PFSK-1 (cell line): ENCODE measurements around the gene CEP152.

Experiments used
- FOXP2 ChIP-seq: optimal IDR thresholded peaks from 2 replicates; pipeline ENCODE3; 2011; ENCODE audit warnings: borderline replicate concordance, control low read depth, inconsistent platforms; ENCODE audit not compliant: insufficient read depth; ENCODE audit errors: extremely low read length, extremely low read depth
- POLR2AphosphoS5 ChIP-seq: IDR thresholded peaks from 2 replicates; pipeline ENCODE4 v1.6.1; 2012; ENCODE audit warnings: low read depth, mild to moderate bottlenecking, control low read depth, low read length, moderate library complexity
- SIN3A ChIP-seq: IDR thresholded peaks from 2 replicates; pipeline ENCODE4 v1.6.1; 2012; ENCODE audit warnings: mild to moderate bottlenecking, low read length, moderate library complexity, borderline replicate concordance; ENCODE audit not compliant: insufficient read depth
- TAF1 ChIP-seq: IDR thresholded peaks from 2 replicates; pipeline ENCODE4 v1.6.1; 2012; ENCODE audit warnings: low read length, control low read depth, borderline replicate concordance; ENCODE audit not compliant: insufficient read depth
- TF ChIP-seq, protein P1 (sequence below), 2 experiments: IDR thresholded peaks; 2 replicates each; pipeline versions ENCODE4 v1.6.1 to v1.8.0; 2011 to 2012; ENCODE audit warnings: low read depth in 2 of 2, low read length in 2 of 2, control low read depth in 1 of 2, inconsistent platforms in 1 of 2, mild to moderate bottlenecking in 1 of 2, moderate library complexity in 1 of 2; ENCODE audit not compliant: insufficient read depth in 1 of 2

The CEP152 gene

DNA sequence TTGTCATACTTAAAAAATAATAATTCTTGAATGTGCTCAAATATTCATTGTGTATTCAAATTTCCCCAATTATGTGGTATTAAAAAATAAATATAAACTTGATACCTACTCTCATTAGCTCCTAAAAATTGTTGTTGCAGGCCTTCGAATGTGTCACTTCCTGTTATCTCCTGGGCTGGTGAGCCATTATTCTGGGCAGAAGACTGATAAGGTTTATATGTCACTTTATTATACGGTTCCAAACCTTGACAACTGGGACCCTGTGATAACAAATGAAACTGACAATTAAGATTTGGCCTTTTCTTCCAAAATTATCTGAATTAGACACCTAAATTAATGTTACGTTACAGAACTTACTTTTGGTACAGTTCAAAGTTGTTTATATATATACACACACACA, 15.0 kb downstream of the CEP152 start:
- TF ChIP-seq SIN3A = no peak
- TF ChIP-seq, protein P1, sequence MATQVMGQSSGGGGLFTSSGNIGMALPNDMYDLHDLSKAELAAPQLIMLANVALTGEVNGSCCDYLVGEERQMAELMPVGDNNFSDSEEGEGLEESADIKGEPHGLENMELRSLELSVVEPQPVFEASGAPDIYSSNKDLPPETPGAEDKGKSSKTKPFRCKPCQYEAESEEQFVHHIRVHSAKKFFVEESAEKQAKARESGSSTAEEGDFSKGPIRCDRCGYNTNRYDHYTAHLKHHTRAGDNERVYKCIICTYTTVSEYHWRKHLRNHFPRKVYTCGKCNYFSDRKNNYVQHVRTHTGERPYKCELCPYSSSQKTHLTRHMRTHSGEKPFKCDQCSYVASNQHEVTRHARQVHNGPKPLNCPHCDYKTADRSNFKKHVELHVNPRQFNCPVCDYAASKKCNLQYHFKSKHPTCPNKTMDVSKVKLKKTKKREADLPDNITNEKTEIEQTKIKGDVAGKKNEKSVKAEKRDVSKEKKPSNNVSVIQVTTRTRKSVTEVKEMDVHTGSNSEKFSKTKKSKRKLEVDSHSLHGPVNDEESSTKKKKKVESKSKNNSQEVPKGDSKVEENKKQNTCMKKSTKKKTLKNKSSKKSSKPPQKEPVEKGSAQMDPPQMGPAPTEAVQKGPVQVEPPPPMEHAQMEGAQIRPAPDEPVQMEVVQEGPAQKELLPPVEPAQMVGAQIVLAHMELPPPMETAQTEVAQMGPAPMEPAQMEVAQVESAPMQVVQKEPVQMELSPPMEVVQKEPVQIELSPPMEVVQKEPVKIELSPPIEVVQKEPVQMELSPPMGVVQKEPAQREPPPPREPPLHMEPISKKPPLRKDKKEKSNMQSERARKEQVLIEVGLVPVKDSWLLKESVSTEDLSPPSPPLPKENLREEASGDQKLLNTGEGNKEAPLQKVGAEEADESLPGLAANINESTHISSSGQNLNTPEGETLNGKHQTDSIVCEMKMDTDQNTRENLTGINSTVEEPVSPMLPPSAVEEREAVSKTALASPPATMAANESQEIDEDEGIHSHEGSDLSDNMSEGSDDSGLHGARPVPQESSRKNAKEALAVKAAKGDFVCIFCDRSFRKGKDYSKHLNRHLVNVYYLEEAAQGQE (IDR thresholded peaks at IDR 0.05; ENCODE audit: insufficient read depth in 1 of 2, low read depth in 2 of 2, low read length in 2 of 2) = no peak
- no peak for TF ChIP-seq FOXP2
- TF ChIP-seq POLR2AphosphoS5 = no peak
- no peak for TF ChIP-seq TAF1

DNA sequence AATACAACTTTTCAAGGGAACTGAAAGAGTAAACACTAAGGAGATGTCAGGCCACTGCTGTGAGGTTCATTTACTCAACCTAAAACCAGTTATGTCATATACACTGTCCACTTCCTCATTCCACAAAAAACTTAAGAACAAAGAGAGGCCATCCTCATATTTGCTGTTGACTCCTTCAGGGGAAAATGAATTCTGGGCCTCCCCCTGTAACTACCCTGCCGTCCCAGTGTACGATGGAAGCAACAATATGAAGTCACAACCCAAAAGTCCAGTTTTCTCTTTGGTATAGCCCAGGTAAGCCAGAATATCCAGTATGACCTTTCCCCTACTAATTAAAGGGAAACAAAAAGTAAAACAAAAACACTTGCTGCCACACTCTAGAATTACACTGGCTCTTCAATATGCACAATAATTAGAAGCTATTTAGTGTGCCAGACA, 16.2 kb downstream of the CEP152 start:
- TF ChIP-seq, protein P1 (IDR thresholded peaks at IDR 0.05; ENCODE audit: insufficient read depth in 1 of 2, low read depth in 2 of 2, low read length in 2 of 2) = no peak
- TF ChIP-seq SIN3A (no peak), TAF1 (no peak), FOXP2 (no peak), POLR2AphosphoS5 (no peak)

DNA sequence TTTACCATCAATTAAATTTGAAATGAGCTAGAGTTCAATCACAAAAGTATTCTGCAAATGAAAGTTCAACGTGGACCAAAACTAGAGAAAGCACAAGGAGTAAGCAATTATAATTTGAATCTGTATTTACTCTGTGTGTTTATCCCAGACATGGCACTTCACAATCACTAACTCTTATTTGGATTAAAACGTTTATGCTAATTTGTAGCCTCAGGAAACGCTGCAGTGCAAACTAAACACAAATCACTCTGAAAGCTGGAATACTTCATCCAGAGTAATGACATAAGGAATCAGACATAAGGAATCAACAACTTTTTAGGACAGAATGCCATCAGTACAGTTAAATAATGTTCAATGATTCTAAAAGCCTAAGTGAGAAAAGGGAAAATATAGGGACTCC, 18.5 kb downstream of the CEP152 start:
- TF ChIP-seq FOXP2 (no peak), POLR2AphosphoS5 (no peak), TAF1 (no peak), SIN3A (no peak)
- TF ChIP-seq, protein P1 (IDR thresholded peaks at IDR 0.05; ENCODE audit: insufficient read depth in 1 of 2, low read depth in 2 of 2, low read length in 2 of 2) = no peak

DNA sequence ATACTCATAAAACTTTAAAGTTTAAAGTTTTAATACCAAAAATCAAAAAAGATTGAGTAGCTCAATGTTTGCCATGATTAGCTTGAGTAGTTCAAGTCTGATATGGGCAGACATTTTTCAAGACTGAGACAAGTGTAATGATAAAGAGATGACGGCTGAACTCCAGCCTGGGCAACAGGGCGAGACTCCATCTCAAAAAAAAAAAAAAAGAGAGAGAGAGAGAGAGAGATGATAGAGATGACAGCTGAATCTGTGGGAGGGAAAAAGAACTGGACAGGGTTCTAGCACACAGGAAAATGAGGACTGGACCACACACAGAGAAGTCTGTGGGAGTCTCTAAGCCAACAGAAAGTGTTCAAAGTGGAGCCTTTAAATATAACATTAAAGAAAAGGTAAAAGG, 25.2 kb downstream of the CEP152 start:
- TF ChIP-seq TAF1 (no peak), POLR2AphosphoS5 (no peak), SIN3A (no peak), FOXP2 (no peak)
- TF ChIP-seq, protein P1 (IDR thresholded peaks at IDR 0.05; ENCODE audit: insufficient read depth in 1 of 2, low read depth in 2 of 2, low read length in 2 of 2) = no peak

DNA sequence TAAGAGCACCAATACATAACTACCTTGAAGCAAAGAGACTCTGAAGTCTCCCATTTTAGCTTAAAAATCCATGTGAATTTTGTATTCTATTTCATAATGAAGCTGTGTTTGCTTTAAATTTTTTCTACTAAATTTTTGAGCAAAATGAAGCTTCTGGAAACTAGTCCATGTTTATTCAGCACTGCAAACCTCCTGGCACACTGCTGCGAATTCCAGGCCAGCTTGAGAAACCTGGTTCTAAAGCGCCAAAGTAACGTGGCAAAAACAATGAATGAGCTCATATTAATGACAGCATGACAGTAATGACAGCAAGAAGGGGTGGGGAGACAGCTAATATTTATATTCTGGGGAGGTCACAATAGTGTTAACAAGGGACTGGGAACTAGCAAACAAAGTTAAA, 25.7 kb downstream of the CEP152 start:
- TF ChIP-seq FOXP2 (no peak), POLR2AphosphoS5 (no peak), SIN3A (no peak), TAF1 (no peak)
- TF ChIP-seq, protein P1 (IDR thresholded peaks at IDR 0.05; ENCODE audit: insufficient read depth in 1 of 2, low read depth in 2 of 2, low read length in 2 of 2) = no peak
